HG02970 (cell line): ENCODE data around the gene SMIM33.
"Not testable (repeated sequence)": the region's sequence is repeated elsewhere in the genome, so short reads cannot be mapped to it uniquely, and the experiment has no call there.

Experiments used
- ATAC-seq: cut with Tn5 transposase; IDR thresholded peaks from one replicate; pipeline ENCODE4 v1.9.1; 2021; ENCODE audit warnings: mild to moderate bottlenecking, moderate library complexity, moderate number of reproducible peaks; ENCODE audit not compliant: unreplicated experiment, low FRiP score

The SMIM33 gene

GRCh38 chr5:139481580-139482049, 10.8 kb downstream of the SMIM33 start:
- no peak for ATAC-seq

GRCh38 chr5:139482050-139482889, 11.5 kb downstream of the SMIM33 start, which contains the start of gene STING1:
STING1 (minus strand) TSS chr5:139482758; CDS start chr5:139481704, 1,054 bp downstream.
- ATAC-seq: no peak

- not testable (repeated sequence) for ATAC-seq
Observed at GRCh38 chr5:139482890-139483208, 12.0 kb downstream of the SMIM33 start.

GRCh38 chr5:139486201-139486600, 15.4 kb downstream of the SMIM33 start:
- no peak for ATAC-seq

GRCh38 chr5:139488260-139488659, 17.5 kb downstream of the SMIM33 start:
- no peak for ATAC-seq

- ATAC-seq: no peak
Observed at GRCh38 chr5:139492700-139493192, 21.9 kb downstream of the SMIM33 start.

DNA sequence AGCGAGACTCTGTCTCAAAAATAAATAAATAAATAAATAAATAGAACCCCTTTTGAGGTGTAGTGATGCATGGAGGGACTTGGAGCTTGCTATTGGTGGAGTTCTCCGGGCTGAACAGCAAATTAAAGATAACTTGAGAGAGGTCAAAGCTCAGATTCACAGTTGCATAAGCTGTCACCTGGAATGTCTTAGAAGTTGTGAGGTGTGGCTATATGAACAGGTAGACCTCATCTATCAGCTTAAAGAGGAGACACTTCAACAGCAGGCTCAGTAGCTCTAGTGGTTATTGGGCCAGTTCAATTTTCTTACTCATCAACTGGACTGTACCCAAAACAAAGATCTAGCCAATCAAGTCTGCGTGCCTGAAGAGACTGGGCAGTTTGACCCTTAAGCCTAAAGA, 23.5 kb downstream of the SMIM33 start:
- ATAC-seq: no peak

DNA sequence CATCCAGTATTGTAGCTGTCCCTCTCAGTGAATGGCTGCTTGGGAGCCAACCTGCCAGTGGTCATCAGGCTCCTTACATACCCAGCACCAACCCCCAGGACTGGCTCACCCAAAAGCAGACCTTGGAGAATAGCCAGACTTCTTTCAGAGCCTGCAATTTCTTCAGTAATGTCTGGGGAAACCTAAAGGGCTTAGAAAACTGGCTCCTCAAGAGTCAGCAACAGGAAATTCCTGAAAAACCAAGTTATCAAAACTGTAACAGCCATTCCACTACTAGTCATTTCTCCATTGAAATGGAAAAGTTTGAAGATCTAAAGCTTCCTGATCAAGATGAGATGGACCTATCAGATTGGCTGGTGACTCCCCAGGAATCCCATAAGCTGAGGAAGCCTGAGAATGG, 24.0 kb downstream of the SMIM33 start:
- no peak for ATAC-seq

DNA sequence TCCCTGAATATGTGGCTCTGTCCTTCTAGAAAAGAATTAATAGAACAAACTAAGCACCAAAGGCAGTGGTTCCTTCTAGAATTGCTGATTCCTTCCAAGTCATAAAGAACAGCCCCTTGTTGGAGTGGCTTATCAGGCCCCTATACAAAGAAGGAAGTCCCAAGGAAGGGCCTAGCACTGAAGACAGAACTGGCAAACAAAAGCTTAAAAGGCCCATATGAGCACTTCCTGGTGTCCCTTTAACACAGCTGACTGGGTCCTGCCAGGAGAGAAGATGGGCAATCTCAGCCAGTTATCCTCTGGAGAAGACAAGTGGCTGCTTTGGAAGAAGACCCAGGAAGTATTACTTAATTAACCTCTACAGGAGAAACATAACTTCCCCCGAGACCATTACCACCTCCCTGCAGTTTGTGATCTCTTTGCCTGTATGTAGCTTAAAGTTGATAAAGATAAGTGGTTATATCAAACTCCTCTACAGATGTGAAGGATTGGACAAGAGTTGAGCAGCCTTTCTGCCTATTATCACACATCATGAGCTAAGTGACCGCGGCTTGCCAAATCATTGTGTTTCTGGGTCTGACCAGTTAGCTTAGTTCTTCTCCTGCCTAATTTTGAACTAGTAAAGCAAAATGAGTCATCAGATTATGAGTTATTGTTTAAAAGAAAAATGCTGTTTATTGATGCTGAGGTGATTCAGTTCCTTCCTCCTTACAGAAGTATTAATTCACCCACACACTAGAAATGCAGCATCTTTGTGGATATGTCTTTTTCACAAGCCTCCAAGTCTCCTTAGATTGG, 25.0 kb downstream of the SMIM33 start:
- ATAC-seq: no peak

GRCh38 chr5:139501381-139501780, 30.6 kb downstream of the SMIM33 start:
- ATAC-seq: no peak

DNA sequence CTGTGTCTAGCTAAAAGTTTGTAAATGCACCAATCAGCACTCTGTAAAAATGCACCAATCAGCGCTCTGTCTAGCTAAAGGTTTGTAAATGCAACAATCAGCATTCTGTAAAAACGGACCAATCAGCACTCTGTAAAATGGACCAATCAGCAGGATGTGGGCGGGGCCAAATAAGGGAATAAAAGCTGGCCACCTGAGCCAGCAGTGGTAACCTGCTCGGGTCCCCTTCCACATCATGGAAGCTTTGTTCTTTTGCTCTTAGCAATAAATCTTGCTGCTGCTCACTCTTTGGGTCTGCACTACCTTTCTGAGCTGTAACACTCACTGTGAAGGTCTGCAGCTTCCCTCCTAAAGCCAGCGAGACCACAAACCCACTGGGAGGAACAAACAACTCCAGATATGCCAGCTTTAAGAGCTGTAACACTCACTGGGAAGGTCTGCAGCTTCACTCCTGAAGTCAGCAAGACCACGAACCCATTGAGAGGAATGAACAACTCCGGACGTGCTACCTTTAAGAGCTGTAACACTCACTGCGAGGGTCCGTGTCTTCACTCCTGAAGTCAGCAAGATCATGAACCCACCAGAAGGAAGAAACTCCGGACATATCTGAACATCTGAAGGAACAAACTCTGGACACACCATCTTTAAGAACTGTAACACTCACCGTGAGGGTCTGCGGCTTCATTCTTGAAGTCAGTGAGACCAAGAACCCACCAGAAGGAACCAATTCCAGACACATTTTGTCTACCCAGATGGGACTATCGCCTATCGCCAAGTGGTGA, 32.4 kb downstream of the SMIM33 start:
- not testable (repeated sequence) for ATAC-seq

DNA sequence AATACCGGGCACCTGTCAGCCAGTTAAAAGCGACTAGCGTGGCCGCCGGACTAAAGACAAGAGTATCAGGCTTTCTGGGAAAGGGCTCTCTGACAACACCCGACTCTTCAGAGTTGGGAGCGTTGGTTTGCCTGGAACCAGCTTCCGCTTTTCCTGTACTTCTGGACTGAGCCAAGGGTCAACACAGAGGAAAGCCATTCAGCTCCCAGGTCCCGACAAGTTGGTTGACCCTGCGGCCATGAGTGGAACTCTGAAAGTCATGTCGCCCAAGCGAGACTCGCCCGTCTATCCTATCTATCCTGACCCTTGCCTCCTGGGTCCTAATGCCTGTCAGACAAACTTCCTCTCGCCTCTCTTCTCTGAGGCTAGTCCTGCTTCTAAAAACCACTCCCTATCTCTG, 33.1 kb downstream of the SMIM33 start:
- not testable (repeated sequence) for ATAC-seq

DNA sequence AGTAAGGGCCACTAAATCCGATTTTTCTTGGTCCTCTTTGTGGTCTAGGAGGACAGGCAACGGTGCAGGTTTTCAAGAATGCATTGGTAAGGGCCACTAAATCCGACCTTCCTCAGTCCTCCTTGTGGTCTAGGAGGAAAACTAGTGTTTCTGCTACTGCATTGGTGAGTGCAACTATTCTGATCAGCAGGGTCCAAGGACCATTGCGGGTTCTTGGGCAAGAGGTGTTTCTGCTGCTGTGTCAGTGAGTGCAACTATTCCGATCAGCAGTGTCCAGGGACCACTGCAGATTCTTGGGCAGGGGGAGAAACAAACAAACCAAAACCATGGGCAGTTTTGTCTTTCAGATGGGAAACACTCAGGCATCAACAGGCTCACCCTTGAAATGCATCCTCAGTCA, 33.9 kb downstream of the SMIM33 start:
- not testable (repeated sequence) for ATAC-seq

DNA sequence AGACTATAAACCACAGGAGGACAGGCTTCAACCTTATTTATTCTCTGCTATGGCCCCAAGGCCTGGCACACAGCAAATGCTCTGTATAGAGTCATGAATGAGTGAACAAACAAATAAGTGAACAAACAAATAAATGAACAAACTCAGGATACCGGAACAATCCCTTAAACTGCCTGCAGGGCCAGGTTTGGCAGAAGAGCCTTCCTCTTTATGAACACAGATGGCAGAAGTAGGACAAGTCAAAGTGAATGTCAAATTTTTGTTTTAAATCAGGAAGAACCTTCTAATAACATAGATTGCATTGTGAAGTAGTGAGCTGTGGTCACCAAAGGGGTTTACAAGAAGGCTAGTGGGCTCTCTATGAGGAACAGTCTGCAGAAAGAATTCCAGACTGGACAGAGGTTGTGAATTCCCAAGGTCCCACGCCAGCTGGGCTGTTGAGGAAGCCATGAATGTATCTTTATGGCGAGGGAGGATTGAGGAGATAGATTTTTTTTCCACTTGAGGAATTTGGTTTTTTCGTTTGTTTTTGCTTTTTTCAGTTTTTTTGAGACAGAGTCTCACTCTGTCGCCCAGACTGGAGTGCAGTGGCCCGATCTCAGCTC, 42.1 kb downstream of the SMIM33 start:
- no peak for ATAC-seq

DNA sequence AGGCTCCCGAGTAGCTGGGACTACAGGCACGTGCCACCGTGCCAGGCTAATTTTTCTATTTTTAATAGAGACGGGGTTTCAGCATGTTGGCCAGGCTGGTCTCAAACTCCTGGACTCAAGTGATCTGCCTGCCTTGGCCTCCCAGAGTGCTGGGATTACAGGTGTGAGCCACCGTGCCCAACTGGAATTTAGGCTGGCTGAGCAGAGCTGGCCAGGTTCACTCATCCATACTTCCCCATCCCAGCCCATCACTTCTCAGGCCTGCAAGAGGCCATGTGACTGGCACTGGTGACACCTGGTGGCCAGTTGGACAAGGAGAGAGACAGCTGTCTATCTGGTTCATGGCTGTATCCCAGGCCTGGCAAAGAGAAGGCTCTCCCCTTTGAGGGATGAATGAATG, 42.6 kb downstream of the SMIM33 start:
- ATAC-seq: not testable (repeated sequence)

GRCh38 chr5:139513852-139514485, 43.2 kb downstream of the SMIM33 start:
- ATAC-seq: no peak

DNA sequence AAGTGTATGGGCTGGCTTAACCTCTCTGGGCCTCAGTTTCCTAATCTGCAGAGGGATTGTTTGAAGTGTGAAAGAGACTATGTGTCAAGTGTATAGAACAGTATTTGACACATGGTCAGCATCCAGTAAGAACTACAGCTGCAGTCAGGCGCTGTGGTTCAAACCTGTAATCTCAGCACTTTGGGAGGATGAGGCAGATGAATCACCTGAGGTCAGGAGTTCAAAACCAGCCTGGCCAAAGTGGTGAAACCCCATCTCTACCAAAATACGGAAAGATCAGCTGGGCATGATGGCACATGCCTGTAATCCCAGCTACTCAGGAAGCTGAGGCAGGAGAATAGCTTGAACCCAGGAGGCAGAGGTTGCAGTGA, 43.7 kb downstream of the SMIM33 start:
- ATAC-seq: no peak

DNA sequence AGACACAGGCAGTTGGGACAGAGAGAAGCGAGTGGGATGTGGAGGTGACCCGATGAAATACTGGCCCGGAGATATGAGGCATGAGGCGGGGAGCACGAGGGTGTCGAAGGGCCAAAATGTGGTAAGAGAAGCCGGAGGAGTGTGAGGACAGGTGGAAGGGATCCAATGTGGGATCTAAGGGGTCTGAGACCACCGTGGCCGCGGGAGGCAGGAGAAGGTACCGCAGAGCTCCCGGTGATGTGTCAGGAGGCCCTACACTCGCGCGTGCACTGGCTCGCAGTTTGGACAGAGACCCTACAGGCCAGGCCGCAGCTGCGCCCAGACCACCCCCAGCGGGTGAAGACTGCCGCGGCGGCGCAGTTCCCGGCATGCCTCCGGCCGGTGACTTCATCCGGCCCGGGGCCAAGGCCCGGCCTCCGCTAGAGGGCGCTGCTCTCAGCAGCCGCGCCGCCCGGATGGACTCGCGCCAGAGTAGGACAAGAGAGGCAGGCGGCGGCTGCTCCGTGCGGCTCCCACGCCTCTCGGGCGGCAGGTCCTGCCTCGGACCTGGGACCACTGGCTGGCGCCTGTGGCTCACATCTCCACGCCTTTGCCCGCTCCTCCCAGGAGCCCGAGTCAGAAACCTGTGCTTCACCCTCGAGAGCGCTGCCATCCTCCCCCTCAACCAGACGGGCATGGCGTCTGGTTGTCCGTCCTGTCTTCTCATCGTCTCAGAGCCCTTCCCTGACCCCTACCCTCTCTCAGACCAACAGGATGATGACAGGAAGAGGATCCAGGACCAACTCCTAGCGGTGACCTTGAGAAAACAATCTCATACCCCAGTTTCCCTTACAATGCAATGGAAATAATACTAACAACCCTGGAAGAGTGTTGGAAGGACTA, 47.1 kb downstream of the SMIM33 start:
- ATAC-seq: peak; percentile 86
